ENCODE data around the gene GJB3. TPM values are rescaled to one million over a fixed set of nuclear protein-coding genes. Genes with fewer than 3 reads are reported as not detected.

Gene GJB3
- polyA plus RNA-seq, 3 donors = not detected

DNA sequence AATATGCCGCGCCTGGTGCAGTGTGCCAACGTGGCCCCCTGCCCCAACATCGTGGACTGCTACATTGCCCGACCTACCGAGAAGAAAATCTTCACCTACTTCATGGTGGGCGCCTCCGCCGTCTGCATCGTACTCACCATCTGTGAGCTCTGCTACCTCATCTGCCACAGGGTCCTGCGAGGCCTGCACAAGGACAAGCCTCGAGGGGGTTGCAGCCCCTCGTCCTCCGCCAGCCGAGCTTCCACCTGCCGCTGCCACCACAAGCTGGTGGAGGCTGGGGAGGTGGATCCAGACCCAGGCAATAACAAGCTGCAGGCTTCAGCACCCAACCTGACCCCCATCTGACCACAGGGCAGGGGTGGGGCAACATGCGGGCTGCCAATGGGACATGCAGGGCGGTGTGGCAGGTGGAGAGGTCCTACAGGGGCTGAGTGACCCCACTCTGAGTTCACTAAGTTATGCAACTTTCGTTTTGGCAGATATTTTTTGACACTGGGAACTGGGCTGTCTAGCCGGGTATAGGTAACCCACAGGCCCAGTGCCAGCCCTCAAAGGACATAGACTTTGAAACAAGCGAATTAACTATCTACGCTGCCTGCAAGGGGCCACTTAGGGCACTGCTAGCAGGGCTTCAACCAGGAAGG, 4.3 kb downstream of the GJB3 start:
- no peaks in the 10 kb centered on the region for H3K36me3 Mint-ChIP-seq
- intact Hi-C loops (cut with micrococcal nuclease) = loop anchor here in 1 of 2 donors (5.0 kb wide), 1 partner anchor 512 kb away; no protein-coding TSS in a partner anchor
- 87% methylated on average over 18 of the region's 22 CpGs for WGBS (ENCODE audit: insufficient coverage)
- H3K36me3 ChIP-seq (replicated peaks in 1 of 2; ENCODE audit: control insufficient read depth in 1 of 2, insufficient read depth in 2 of 2, low read length in 2 of 2) = no peaks in the 10 kb centered on the region
- no peak overlapping the region for H3K4me3 ChIP-seq (replicated peaks in 1 of 3; ENCODE audit: low read depth in 2 of 3, low read length in 3 of 3)
- peaks cover 0 to 6% (median 2%) of the 10 kb centered on the region in 7 donors for H3K9me3 Mint-ChIP-seq
- peaks cover 19 to 30% of the 10 kb centered on the region in 2 donors for H3K27me3 ChIP-seq (ENCODE audit: control insufficient read depth in 2 of 2, insufficient read depth in 2 of 2, low read length in 2 of 2)
- TF ChIP-seq, protein P1, sequence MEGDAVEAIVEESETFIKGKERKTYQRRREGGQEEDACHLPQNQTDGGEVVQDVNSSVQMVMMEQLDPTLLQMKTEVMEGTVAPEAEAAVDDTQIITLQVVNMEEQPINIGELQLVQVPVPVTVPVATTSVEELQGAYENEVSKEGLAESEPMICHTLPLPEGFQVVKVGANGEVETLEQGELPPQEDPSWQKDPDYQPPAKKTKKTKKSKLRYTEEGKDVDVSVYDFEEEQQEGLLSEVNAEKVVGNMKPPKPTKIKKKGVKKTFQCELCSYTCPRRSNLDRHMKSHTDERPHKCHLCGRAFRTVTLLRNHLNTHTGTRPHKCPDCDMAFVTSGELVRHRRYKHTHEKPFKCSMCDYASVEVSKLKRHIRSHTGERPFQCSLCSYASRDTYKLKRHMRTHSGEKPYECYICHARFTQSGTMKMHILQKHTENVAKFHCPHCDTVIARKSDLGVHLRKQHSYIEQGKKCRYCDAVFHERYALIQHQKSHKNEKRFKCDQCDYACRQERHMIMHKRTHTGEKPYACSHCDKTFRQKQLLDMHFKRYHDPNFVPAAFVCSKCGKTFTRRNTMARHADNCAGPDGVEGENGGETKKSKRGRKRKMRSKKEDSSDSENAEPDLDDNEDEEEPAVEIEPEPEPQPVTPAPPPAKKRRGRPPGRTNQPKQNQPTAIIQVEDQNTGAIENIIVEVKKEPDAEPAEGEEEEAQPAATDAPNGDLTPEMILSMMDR (IDR thresholded peaks at IDR 0.05) = no peak
- H3K4me3 Mint-ChIP-seq = no peak overlapping the region
- H3K27ac ChIP-seq (ENCODE audit: low read depth in 1 of 2, low read length in 2 of 2) = no peak overlapping the region
- H3K27me3 Mint-ChIP-seq (ENCODE audit: low read depth in 3 of 3) = peaks cover 26 to 43% (median 29%) of the 10 kb centered on the region in 3 donors
- no peaks in the 10 kb centered on the region for H3K4me1 ChIP-seq (ENCODE audit: control insufficient read depth in 1 of 2, insufficient read depth in 2 of 2, low read length in 2 of 2)
- H4K20me1 ChIP-seq (ENCODE audit: insufficient read depth, low read length) = no peaks in the 10 kb centered on the region
- H3K27ac Mint-ChIP-seq = no peak overlapping the region
- H3K9ac ChIP-seq (ENCODE audit: insufficient read depth, low read length, poor library complexity, severe bottlenecking) = no peak overlapping the region
- DNase-seq = no peak
- no peak overlapping the region for H2AFZ ChIP-seq (ENCODE audit: insufficient read depth, low read depth, low read length, poor library complexity, severe bottlenecking)
- peaks cover 0 to 10% of the 10 kb centered on the region in 2 donors for H3K9me3 ChIP-seq (replicated peaks in 1 of 2; ENCODE audit: control insufficient read depth in 1 of 2, insufficient read depth in 1 of 2, low read length in 2 of 2)
- no peaks in the 10 kb centered on the region for H3K4me1 Mint-ChIP-seq
- no peak overlapping the region for H3K4me2 ChIP-seq (replicated peaks; ENCODE audit: extremely low read depth, low read length, poor library complexity, severe bottlenecking)
- no peaks in the 10 kb centered on the region for H3K79me2 ChIP-seq (ENCODE audit: insufficient read depth, low read length)

GRCh38 chr1:34785875-34786470, 5.0 kb downstream of the GJB3 start:
- TF ChIP-seq, protein P1 (IDR thresholded peaks at IDR 0.05) = no peak
- H3K27me3 ChIP-seq (ENCODE audit: control insufficient read depth in 2 of 2, insufficient read depth in 2 of 2, low read length in 2 of 2) = peaks cover 13 to 24% of the 10 kb centered on the region in 2 donors

More at GRCh38 chr1:34785875-34786470, 5.0 kb downstream of the GJB3 start:
- Histone ChIP-seq H3K4me3 (replicated peaks in 1 of 3; ENCODE audit: low read depth in 2 of 3, low read length in 3 of 3) (no peak overlapping the region), H3K4me2 (replicated peaks; ENCODE audit: extremely low read depth, low read length, poor library complexity, severe bottlenecking) (no peak overlapping the region), H4K20me1 (ENCODE audit: insufficient read depth, low read length) (no peaks in the 10 kb centered on the region), H3K9me3 (replicated peaks in 1 of 2; ENCODE audit: control insufficient read depth in 1 of 2, insufficient read depth in 1 of 2, low read length in 2 of 2) (peaks cover 0 to 10% of the 10 kb centered on the region in 2 donors), H3K4me1 (ENCODE audit: control insufficient read depth in 1 of 2, insufficient read depth in 2 of 2, low read length in 2 of 2) (no peaks in the 10 kb centered on the region), H3K9ac (ENCODE audit: insufficient read depth, low read length, poor library complexity, severe bottlenecking) (no peak overlapping the region), H3K36me3 (replicated peaks in 1 of 2; ENCODE audit: control insufficient read depth in 1 of 2, insufficient read depth in 2 of 2, low read length in 2 of 2) (no peaks in the 10 kb centered on the region), H3K27ac (ENCODE audit: low read depth in 1 of 2, low read length in 2 of 2) (no peak overlapping the region), H3K79me2 (ENCODE audit: insufficient read depth, low read length) (no peaks in the 10 kb centered on the region), H2AFZ (ENCODE audit: insufficient read depth, low read depth, low read length, poor library complexity, severe bottlenecking) (no peak overlapping the region)
- Mint-ChIP-seq H3K4me1 (no peaks in the 10 kb centered on the region), H3K9me3 (peaks cover 0 to 9% (median 4%) of the 10 kb centered on the region in 7 donors), H3K27me3 (ENCODE audit: low read depth in 3 of 3) (peaks cover 23 to 37% (median 25%) of the 10 kb centered on the region in 3 donors), H3K27ac (no peak overlapping the region), H3K4me3 (no peak overlapping the region), H3K36me3 (no peaks in the 10 kb centered on the region)
- intact Hi-C loops (cut with micrococcal nuclease) = loop anchor here in 1 of 2 donors (2.0 to 5.0 kb wide), 2 partner anchors 67 to 511 kb away; no protein-coding TSS in a partner anchor
- 40% methylated on average over 2 of the region's 4 CpGs for WGBS (ENCODE audit: insufficient coverage)
- DNase-seq = no peak
